Fibroblast of mammary gland (primary cell): Measurements from ENCODE around the gene PEX11G.

Experiments
- DNase-seq: peaks from one replicate; pipeline ENCODE4 v3.0.0-alpha.2; 2010; ENCODE audit warnings: low read depth
- H3K4me3 ChIP-seq: 2 replicates; pipeline ENCODE4 v1.5.1; 2011; ENCODE audit warnings: low read depth, mild to moderate bottlenecking, low read length, moderate library complexity; ENCODE audit not compliant: control insufficient read depth
- TF ChIP-seq, protein P1 (sequence below): conservative IDR thresholded peaks from 2 replicates; pipeline ENCODE4 v1.5.1; 2011; ENCODE audit warnings: low read depth, low read length, inconsistent platforms; ENCODE audit not compliant: control insufficient read depth, insufficient read depth

The PEX11G gene

DNA sequence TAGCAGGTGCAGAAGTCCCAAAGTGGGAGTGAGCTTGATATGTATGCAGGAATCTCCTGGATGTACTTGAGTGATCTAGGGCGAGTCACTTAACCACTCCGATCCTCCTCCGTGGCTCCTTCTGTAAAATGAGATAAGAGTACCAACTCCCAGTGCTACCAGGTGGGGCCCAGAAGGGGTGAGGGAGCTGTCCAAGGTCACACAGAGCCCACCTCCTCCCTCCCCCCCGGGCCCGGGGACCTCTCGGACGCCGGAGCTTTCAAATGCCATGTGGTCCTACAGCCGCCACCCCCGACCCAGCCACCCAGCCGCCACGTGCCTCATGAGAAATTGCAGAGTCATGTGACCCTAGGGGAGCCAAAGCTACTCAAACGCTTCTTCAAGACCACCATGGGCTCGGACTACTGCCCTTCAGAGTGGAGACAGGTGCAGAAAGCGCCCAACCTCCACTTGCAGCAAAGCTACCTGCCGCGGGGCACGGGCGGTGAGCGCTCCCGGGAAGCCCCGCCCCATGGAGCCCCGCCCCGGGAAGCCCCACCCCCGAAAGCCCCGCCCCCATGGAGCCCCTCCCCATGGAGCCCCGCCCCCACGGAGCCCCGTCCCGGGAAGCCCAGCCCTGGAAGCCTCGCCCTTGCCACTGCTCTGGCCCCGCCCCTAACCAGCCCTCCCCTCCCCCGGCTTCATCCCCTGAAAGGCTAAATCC is 17.0 kb upstream of the PEX11G start:
- TF ChIP-seq, protein P1, sequence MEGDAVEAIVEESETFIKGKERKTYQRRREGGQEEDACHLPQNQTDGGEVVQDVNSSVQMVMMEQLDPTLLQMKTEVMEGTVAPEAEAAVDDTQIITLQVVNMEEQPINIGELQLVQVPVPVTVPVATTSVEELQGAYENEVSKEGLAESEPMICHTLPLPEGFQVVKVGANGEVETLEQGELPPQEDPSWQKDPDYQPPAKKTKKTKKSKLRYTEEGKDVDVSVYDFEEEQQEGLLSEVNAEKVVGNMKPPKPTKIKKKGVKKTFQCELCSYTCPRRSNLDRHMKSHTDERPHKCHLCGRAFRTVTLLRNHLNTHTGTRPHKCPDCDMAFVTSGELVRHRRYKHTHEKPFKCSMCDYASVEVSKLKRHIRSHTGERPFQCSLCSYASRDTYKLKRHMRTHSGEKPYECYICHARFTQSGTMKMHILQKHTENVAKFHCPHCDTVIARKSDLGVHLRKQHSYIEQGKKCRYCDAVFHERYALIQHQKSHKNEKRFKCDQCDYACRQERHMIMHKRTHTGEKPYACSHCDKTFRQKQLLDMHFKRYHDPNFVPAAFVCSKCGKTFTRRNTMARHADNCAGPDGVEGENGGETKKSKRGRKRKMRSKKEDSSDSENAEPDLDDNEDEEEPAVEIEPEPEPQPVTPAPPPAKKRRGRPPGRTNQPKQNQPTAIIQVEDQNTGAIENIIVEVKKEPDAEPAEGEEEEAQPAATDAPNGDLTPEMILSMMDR = no peak
- no peak for DNase-seq
- H3K4me3 ChIP-seq = peak overlapping the region; percentile 17

DNA sequence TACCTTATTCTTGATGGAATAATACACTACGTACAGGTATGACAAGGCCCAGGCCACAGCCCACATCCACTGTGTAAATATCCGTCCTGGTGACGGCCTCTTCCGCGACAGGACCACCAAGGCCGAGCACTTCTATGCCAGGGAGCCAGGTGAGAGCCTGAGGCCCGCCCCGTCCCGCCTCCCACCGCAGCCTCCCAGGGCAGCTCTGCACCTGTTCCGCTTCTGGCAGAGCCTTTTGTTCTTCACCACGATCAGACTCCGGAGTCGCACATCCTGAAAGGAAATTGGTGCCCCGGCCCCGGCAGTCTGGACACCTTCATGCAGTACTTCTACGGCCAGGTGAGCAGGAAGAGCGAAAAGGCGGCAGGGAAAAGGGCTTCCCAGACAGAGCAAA is 16.4 kb upstream of the PEX11G start:
- no peak for DNase-seq
- H3K4me3 ChIP-seq = no peak overlapping the region
- TF ChIP-seq, protein P1 = no peak

DNA sequence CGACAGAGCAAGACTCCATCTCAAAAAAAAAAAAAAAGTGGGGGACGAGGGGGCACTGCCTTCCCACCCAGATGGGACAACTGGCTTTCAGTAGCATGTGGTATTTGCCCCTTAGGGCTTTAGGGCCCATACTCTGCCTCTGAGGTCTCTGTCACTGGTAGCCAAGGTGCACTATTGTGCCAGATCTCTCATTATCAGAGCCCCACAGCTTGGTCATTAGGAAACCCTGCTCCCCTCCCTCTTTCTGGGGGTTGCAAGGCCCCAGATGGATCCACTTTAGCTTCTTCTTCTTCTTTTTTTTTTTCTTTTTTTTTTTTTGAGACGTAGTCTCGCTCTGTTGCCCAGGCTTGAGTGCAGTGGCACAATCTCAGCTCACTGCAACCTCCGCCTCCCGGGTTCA is 15.8 kb upstream of the PEX11G start:
- TF ChIP-seq, protein P1 = no peak
- no peak overlapping the region for H3K4me3 ChIP-seq
- DNase-seq = no peak

DNA sequence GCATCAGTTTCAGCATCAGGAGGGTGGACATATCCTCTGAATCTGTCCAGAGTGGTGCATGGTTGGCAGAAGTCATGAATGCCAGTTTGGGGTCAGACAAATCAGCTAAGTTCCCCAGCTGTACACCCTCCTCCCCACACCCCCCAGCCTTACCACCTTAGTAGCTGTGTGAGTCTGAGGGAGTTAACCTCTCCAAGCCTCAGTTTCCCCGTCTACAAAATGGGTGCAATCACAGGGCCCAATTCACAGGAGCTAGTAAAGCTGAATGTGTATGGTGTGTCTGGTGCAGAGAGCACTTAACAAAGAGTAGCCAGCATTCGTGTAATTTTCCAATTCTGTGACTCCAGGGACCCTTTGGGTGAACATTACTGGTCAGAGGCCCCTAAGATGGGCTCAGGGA is 13.7 kb upstream of the PEX11G start:
- no peak for DNase-seq
- no peak overlapping the region for H3K4me3 ChIP-seq
- TF ChIP-seq, protein P1 = no peak

DNA sequence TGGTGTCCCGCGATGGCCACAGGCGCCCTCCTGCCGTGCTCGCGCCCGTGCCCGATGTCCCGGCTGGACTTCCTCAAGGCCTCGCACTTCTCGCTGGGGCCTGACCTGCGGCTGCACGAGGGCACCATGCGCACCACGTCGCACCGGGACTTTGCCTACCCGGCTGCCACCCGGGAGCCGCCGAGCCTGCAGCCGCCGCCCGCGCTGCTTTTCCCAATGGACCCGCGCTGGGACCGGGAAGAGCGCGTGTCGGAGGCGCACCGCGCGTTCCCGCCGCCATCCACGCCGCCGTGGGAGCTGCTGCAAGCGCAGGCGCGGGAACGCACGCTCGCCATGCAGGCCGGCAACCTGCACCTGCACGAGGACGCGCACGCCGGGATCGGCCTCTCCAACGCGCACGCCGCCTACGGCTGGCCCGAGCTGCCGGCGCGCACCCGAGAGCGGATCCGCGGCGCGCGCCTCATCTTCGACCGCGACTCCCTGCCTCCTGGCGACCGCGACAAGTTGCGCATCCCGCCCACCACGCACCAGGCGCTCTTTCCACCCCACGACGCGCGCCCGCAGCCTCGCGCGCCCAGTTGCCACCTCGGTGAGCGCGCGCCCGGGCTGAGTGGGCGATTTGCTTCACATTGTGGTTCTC is 12.1 kb upstream of the PEX11G start:
- DNase-seq = peak; percentile 29
- no peak overlapping the region for H3K4me3 ChIP-seq
- TF ChIP-seq, protein P1 = no peak

DNA sequence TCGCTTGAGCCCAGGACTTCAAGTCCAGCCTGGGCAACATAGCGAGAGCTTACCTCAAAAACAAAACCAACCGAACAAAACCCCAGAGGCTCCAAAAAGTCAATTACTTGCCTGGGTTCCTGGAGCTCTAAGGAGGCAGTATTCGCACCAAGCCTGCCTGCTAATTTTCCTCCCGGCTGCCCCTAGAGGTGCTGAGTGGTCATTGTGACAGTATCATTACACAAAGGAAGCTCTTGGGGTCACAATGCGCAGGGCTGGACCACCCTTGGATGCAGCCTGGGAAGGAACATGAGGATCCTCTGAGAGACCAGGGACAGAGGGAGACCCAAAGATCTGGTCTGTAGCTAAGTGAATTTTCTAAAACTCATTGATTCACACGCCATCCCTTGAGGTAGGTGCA is 8.5 kb upstream of the PEX11G start:
- TF ChIP-seq, protein P1 = peak; percentile 35
- DNase-seq = no peak
- no peak overlapping the region for H3K4me3 ChIP-seq
